Activated CD4-positive, alpha-beta memory T cell treated with anti-CD3 and anti-CD28 coated beads for 36 hours (primary cell): ENCODE data around the gene HMGB4. TPM values are rescaled to one million over a fixed set of nuclear protein-coding genes. Genes with fewer than 3 reads are reported as not detected.

Source experiments
- CTCF ChIA-PET: fragments of 350-600 bp; sonication (Branson Sonifier 250); formaldehyde crosslinking; loops from one replicate; lab custom pipeline; 2021; ENCODE audit warnings: antibody characterized with exemption, inconsistent platforms; lab: Charles Lee
- POLR2A ChIA-PET: fragments of 350-600 bp; sonication (Branson Sonifier 250); formaldehyde crosslinking; loops from one replicate; lab custom pipeline; 2021; ENCODE audit warnings: antibody characterized with exemption; lab: Charles Lee
- DNase-seq: peaks from one replicate; pipeline ENCODE4 v3.0.0-alpha.2; 2020
- H3K27ac Mint-ChIP-seq: one replicate; pipeline ENCODE4 v1.8.0; 2021; ENCODE audit warnings: mixed read lengths
- H3K27me3 Mint-ChIP-seq: one replicate; pipeline ENCODE4 v1.8.0; 2021; ENCODE audit warnings: mixed read lengths
- H3K36me3 Mint-ChIP-seq: one replicate; pipeline ENCODE4 v1.8.0; 2021; ENCODE audit warnings: mixed read lengths
- H3K4me1 Mint-ChIP-seq: one replicate; pipeline ENCODE4 v1.8.0; 2021; ENCODE audit warnings: low read depth, mixed read lengths
- H3K4me3 Mint-ChIP-seq: one replicate; pipeline ENCODE4 v1.8.0; 2021; ENCODE audit warnings: mild to moderate bottlenecking, mixed read lengths
- H3K9me3 Mint-ChIP-seq: one replicate; pipeline ENCODE4 v1.8.0; 2021; ENCODE audit warnings: mixed read lengths
- intact Hi-C: fragments of 100-400 bp; cut with micrococcal nuclease; formaldehyde crosslinking; loops from one replicate; pipeline ENCODE4 v1.15.1; 2023
- total RNA-seq, 2 experiments: library from RNA; stranded (reverse); gene quantifications; one replicate each; pipeline ENCODE4 v1.2.3, GENCODE V29; 2021

The HMGB4 gene
- total RNA-seq, 2 experiments from 2014 or later: not detected

GRCh38 chr1:33825506-33825905 is 38.4 kb upstream of the HMGB4 start:
- Mint-ChIP-seq H3K36me3 (no peaks in the 10 kb centered on the region), H3K9me3 (no peaks in the 10 kb centered on the region), H3K27ac (no peak overlapping the region), H3K27me3 (peaks cover 24% of the 10 kb centered on the region), H3K4me1 (no peaks in the 10 kb centered on the region), H3K4me3 (no peak overlapping the region)
- ChIA-PET CTCF (no interaction called here), POLR2A (no interaction called here)
- intact Hi-C loops: no loop called here
- no peak for DNase-seq

- intact Hi-C loops: no loop called here
Measured at GRCh38 chr1:33826311-33826710, 37.6 kb upstream of the HMGB4 start.

GRCh38 chr1:33826711-33827110 is 37.2 kb upstream of the HMGB4 start:
- Mint-ChIP-seq H3K9me3 (no peaks in the 10 kb centered on the region), H3K36me3 (no peaks in the 10 kb centered on the region), H3K27ac (no peak overlapping the region), H3K4me1 (no peaks in the 10 kb centered on the region), H3K4me3 (no peak overlapping the region), H3K27me3 (peaks cover 22% of the 10 kb centered on the region)
- no peak for DNase-seq
- intact Hi-C loops: no loop called here
- ChIA-PET CTCF (no interaction called here), POLR2A (no interaction called here)

More at GRCh38 chr1:33826311-33826710, 37.6 kb upstream of the HMGB4 start:
- H3K27me3 Mint-ChIP-seq: peaks cover 24% of the 10 kb centered on the region
- H3K27ac Mint-ChIP-seq: no peak overlapping the region
- no peaks in the 10 kb centered on the region for H3K9me3 Mint-ChIP-seq
- no peak overlapping the region for H3K4me3 Mint-ChIP-seq
- no peak for DNase-seq
- ChIA-PET POLR2A (no interaction called here), CTCF (no interaction called here)
- H3K4me1 Mint-ChIP-seq: no peaks in the 10 kb centered on the region
- H3K36me3 Mint-ChIP-seq: no peaks in the 10 kb centered on the region

- ChIA-PET POLR2A (no interaction called here), CTCF (no interaction called here)
- intact Hi-C loops: no loop called here
- peaks cover 19% of the 10 kb centered on the region for H3K27me3 Mint-ChIP-seq
- H3K4me1 Mint-ChIP-seq: no peaks in the 10 kb centered on the region
- H3K4me3 Mint-ChIP-seq: no peak overlapping the region
- no peaks in the 10 kb centered on the region for H3K9me3 Mint-ChIP-seq
- DNase-seq: no peak
- no peaks in the 10 kb centered on the region for H3K36me3 Mint-ChIP-seq
- H3K27ac Mint-ChIP-seq: no peak overlapping the region
Measured at GRCh38 chr1:33828059-33828458, 35.8 kb upstream of the HMGB4 start.

GRCh38 chr1:33828654-33829053 is 35.2 kb upstream of the HMGB4 start:
- H3K9me3 Mint-ChIP-seq: no peaks in the 10 kb centered on the region
- no peaks in the 10 kb centered on the region for H3K36me3 Mint-ChIP-seq
- peaks cover 17% of the 10 kb centered on the region for H3K27me3 Mint-ChIP-seq
- no peak overlapping the region for H3K27ac Mint-ChIP-seq
- no peak for DNase-seq
- no peaks in the 10 kb centered on the region for H3K4me1 Mint-ChIP-seq
- intact Hi-C loops: no loop called here
- ChIA-PET POLR2A (no interaction called here), CTCF (no interaction called here)
- H3K4me3 Mint-ChIP-seq: no peak overlapping the region

- POLR2A ChIA-PET: no interaction called here
- Mint-ChIP-seq H3K36me3 (no peaks in the 10 kb centered on the region), H3K4me1 (no peaks in the 10 kb centered on the region), H3K27ac (no peak overlapping the region), H3K27me3 (peaks cover 6% of the 10 kb centered on the region), H3K9me3 (no peaks in the 10 kb centered on the region), H3K4me3 (no peak overlapping the region)
- DNase-seq: no peak
- intact Hi-C loops: no loop called here
- CTCF ChIA-PET: no interaction called here
Measured at GRCh38 chr1:33836911-33837310, 27.0 kb upstream of the HMGB4 start.

- H3K4me1 Mint-ChIP-seq: no peaks in the 10 kb centered on the region
- ChIA-PET POLR2A (no interaction called here), CTCF (no interaction called here)
- H3K27ac Mint-ChIP-seq: no peak overlapping the region
- intact Hi-C loops: no loop called here
- no peaks in the 10 kb centered on the region for H3K9me3 Mint-ChIP-seq
- no peaks in the 10 kb centered on the region for H3K36me3 Mint-ChIP-seq
- peaks cover 6% of the 10 kb centered on the region for H3K27me3 Mint-ChIP-seq
- H3K4me3 Mint-ChIP-seq: no peak overlapping the region
- no peak for DNase-seq
Measured at GRCh38 chr1:33837635-33838034, 26.2 kb upstream of the HMGB4 start.

GRCh38 chr1:33841494-33841893 is 22.4 kb upstream of the HMGB4 start:
- Mint-ChIP-seq H3K36me3 (no peaks in the 10 kb centered on the region), H3K9me3 (no peaks in the 10 kb centered on the region), H3K27me3 (peaks cover 6% of the 10 kb centered on the region), H3K4me1 (no peaks in the 10 kb centered on the region), H3K4me3 (no peak overlapping the region), H3K27ac (no peak overlapping the region)
- ChIA-PET CTCF (no interaction called here), POLR2A (no interaction called here)
- intact Hi-C loops: no loop called here
- no peak for DNase-seq

GRCh38 chr1:33842348-33842747 is 21.5 kb upstream of the HMGB4 start:
- Mint-ChIP-seq H3K4me1 (no peaks in the 10 kb centered on the region), H3K27ac (no peak overlapping the region), H3K36me3 (no peaks in the 10 kb centered on the region), H3K27me3 (peaks cover 6% of the 10 kb centered on the region), H3K4me3 (no peak overlapping the region), H3K9me3 (no peaks in the 10 kb centered on the region)
- intact Hi-C loops: no loop called here
- DNase-seq: no peak
- CTCF ChIA-PET: no interaction called here
- POLR2A ChIA-PET: no interaction called here

GRCh38 chr1:33844166-33844565 is 19.7 kb upstream of the HMGB4 start:
- DNase-seq: no peak
- ChIA-PET CTCF (no interaction called here), POLR2A (no interaction called here)
- no peaks in the 10 kb centered on the region for H3K4me1 Mint-ChIP-seq
- no peak overlapping the region for H3K4me3 Mint-ChIP-seq
- intact Hi-C loops: no loop called here
- no peaks in the 10 kb centered on the region for H3K27me3 Mint-ChIP-seq
- H3K36me3 Mint-ChIP-seq: no peaks in the 10 kb centered on the region
- H3K9me3 Mint-ChIP-seq: no peaks in the 10 kb centered on the region
- no peak overlapping the region for H3K27ac Mint-ChIP-seq

- intact Hi-C loops: no loop called here
- no peak for DNase-seq
- ChIA-PET CTCF (no interaction called here), POLR2A (no interaction called here)
- Mint-ChIP-seq H3K9me3 (no peaks in the 10 kb centered on the region), H3K4me1 (no peaks in the 10 kb centered on the region), H3K36me3 (no peaks in the 10 kb centered on the region), H3K27ac (no peak overlapping the region), H3K27me3 (no peaks in the 10 kb centered on the region), H3K4me3 (no peak overlapping the region)
Measured at GRCh38 chr1:33846861-33847260, 17.0 kb upstream of the HMGB4 start.

- H3K4me3 Mint-ChIP-seq: no peak overlapping the region
- intact Hi-C loops: no loop called here
- POLR2A ChIA-PET: no interaction called here
- no peaks in the 10 kb centered on the region for H3K36me3 Mint-ChIP-seq
- H3K9me3 Mint-ChIP-seq: no peaks in the 10 kb centered on the region
- no peak for DNase-seq
- H3K4me1 Mint-ChIP-seq: no peaks in the 10 kb centered on the region
- CTCF ChIA-PET: interaction anchor here (0.6 to 1.0 kb wide), 2 partner anchors 72 to 215 kb away, joined by 3 read pairs; no protein-coding TSS in a partner anchor
- no peaks in the 10 kb centered on the region for H3K27me3 Mint-ChIP-seq
- H3K27ac Mint-ChIP-seq: no peak overlapping the region
Measured at GRCh38 chr1:33848205-33848937, 15.5 kb upstream of the HMGB4 start.

GRCh38 chr1:33849211-33849610 is 14.7 kb upstream of the HMGB4 start:
- POLR2A ChIA-PET: no interaction called here
- no peaks in the 10 kb centered on the region for H3K9me3 Mint-ChIP-seq
- intact Hi-C loops: no loop called here
- H3K4me3 Mint-ChIP-seq: no peak overlapping the region
- no peak for DNase-seq
- peaks cover 4% of the 10 kb centered on the region for H3K27me3 Mint-ChIP-seq
- H3K27ac Mint-ChIP-seq: no peak overlapping the region
- CTCF ChIA-PET: no interaction called here
- no peaks in the 10 kb centered on the region for H3K36me3 Mint-ChIP-seq
- H3K4me1 Mint-ChIP-seq: no peaks in the 10 kb centered on the region
